NCI-H2081 treated with DMSO at 0.1 percent for 48 hours (cell line): Measurements from ENCODE around the gene INTS3.
"Not testable (repeated sequence)": the region's sequence is repeated elsewhere in the genome, so short reads cannot be mapped to it uniquely, and the experiment has no call there.

Experiments
- DNase-seq: peaks from one replicate; lab custom pipeline; 2025; lab: John Stamatoyannopoulos, UW

The INTS3 gene

GRCh38 chr1:153779781-153780541, 52.1 kb downstream of the INTS3 start:
- no peak for DNase-seq

- no peak for DNase-seq
Measured at GRCh38 chr1:153780551-153780950, 52.7 kb downstream of the INTS3 start.

- not testable (repeated sequence) for DNase-seq
Measured at GRCh38 chr1:153782648-153783047, 54.8 kb downstream of the INTS3 start.

GRCh38 chr1:153783233-153784190, 55.7 kb downstream of the INTS3 start:
- DNase-seq: peak; percentile 80

GRCh38 chr1:153786038-153786790, 58.4 kb downstream of the INTS3 start:
- DNase-seq: no peak

- DNase-seq: no peak
Measured at GRCh38 chr1:153789478-153790034, 61.7 kb downstream of the INTS3 start.

GRCh38 chr1:153790313-153790965, 62.6 kb downstream of the INTS3 start:
- no peak for DNase-seq

- DNase-seq: no peak
Measured at GRCh38 chr1:153790966-153791647, 63.3 kb downstream of the INTS3 start.

GRCh38 chr1:153791648-153792253, 63.9 kb downstream of the INTS3 start:
- DNase-seq: no peak

GRCh38 chr1:153792631-153793041, 64.8 kb downstream of the INTS3 start:
- DNase-seq: no peak

GRCh38 chr1:153793261-153793972, 65.6 kb downstream of the INTS3 start:
- no peak for DNase-seq

- no peak for DNase-seq
Measured at GRCh38 chr1:153793973-153794615, 66.2 kb downstream of the INTS3 start.

- DNase-seq: no peak
Measured at GRCh38 chr1:153794624-153795329, 66.9 kb downstream of the INTS3 start.

- DNase-seq: no peak
Measured at GRCh38 chr1:153795330-153795837, 67.5 kb downstream of the INTS3 start.

GRCh38 chr1:153795934-153796785, 68.3 kb downstream of the INTS3 start:
- DNase-seq: no peak

GRCh38 chr1:153796786-153797659, 69.2 kb downstream of the INTS3 start:
- peak; percentile 36 for DNase-seq

GRCh38 chr1:153798468-153798780, 70.6 kb downstream of the INTS3 start:
- DNase-seq: no peak
